HG03025 (cell line): Measurements from ENCODE around the gene LMAN2L.

ENCODE experiments used
- ATAC-seq: cut with Tn5 transposase; IDR thresholded peaks from one replicate; pipeline ENCODE4 v1.9.1; 2021; ENCODE audit warnings: mild to moderate bottlenecking, moderate library complexity; ENCODE audit not compliant: unreplicated experiment, low FRiP score

Gene LMAN2L

GRCh38 chr2:96716388-96716787 is 23.5 kb downstream of the LMAN2L start:
- no peak for ATAC-seq

DNA sequence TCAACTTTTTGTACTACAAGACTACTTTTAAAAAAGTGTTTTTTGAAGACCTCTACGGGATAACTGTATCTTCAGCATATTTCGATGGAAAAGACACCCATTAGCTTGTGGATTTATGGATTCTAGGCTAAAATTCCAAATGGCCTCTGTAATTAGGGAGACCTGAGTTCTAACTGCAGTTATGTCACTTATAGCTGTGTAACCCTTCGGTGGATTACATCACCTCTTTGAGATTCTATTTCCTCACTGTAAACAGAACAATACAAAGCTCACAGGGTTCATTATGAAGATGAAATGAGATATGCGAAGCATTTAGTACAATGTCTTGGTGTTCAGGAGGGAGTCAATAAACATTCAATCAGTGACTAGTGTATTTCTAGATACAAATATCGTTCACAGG is 24.2 kb downstream of the LMAN2L start:
- ATAC-seq, result no peak

DNA sequence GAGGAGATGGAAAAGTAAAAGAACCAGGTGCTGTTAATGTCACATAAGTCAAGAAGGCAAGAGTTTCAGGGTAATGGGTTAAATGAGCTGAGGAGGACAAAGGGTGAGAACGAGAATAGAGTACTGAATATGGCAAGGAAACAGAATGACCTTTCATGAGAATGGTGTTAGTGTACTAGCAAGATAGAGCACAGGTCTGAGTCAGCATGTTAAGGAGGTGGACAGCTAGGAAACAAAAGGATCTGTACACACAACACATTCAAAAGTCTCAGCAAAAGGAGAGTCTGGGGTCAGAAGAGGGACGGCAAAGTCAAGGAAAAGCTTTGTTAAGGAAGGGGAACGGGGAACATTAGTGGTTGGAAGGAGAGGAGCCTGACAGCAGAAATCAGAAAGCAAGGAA is 28.9 kb downstream of the LMAN2L start:
- no peak for ATAC-seq

GRCh38 chr2:96703021-96703751 is 36.7 kb downstream of the LMAN2L start:
- no peak for ATAC-seq

DNA sequence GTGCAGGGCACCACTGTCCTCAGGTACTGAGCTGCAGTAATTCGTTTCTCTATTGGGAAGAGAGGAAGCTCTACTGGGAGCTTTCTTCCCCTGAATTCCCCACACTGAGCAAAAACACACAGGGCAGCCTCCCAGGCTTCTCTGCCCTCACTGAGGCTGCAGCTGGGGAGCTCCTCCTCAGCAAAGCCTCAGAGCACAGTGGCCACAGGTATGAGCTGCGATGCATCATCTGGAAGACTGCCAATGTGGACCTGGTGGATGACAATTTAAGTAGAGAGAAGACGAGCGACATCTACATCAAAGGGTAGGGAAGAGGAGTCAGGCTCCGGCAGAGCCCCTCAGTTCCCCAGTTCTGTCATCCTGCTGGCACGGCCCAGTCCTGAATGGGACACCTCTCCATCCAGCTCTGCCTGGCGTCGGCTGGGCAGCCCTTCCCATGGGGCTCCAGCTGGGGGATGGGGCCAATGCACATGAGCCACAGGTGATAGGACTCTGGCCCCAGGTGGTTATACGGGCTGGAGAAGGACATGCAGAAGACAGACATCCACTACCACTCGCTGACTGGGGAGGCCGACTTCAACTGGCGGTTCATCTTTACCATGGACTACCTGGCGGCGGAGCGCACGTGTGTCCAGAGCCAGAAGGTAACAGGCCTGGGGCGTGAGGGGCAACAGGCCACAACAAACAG is 37.6 kb downstream of the LMAN2L start:
- no peak for ATAC-seq

DNA sequence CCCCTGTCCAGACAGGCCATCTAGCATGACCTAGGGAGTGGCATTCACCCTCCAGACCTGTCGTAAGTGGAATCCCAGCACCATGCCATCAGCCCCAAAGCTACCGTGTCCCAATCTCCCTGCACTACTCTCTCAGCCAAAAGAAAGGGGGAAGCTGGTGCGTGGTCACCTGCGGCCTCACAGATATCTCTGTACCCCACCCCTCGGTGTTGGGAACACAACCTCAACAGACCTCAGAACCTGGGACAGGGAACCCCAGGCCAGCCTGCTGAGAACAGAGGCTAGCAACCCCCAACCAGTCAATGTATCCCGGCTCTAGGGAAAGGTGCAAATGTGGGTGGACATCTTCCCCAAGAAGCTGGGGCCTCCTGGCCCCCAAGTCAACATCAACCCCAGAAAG is 38.2 kb downstream of the LMAN2L start:
- no peak for ATAC-seq

- ATAC-seq, result no peak
Observed at GRCh38 chr2:96700086-96700485, 39.8 kb downstream of the LMAN2L start.

- no peak for ATAC-seq
Observed at GRCh38 chr2:96699621-96700020, 40.2 kb downstream of the LMAN2L start.

DNA sequence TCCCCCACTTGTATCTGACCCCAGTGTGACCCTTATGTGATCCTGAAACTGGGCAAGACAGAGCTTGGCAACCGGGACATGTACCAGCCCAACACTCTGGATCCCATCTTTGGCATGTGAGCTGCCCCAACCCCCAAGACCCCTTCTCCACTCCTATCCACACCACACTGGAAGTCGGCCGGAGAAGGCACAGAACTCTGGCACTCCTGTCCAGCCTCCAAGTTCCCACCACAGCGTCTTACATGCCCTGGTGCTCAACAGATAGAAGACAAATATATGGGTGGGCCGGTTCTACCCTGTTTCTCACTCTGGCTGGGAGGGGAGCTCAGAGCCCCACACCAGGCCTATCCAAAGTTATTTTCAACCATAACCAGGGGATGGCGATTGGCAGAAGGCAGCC is 40.8 kb downstream of the LMAN2L start:
- no peak for ATAC-seq

GRCh38 chr2:96698221-96698861 is 41.5 kb downstream of the LMAN2L start:
- no peak for ATAC-seq

GRCh38 chr2:96697476-96697875 is 42.4 kb downstream of the LMAN2L start:
- no peak for ATAC-seq

GRCh38 chr2:96695602-96696001 is 44.3 kb downstream of the LMAN2L start:
- no peak for ATAC-seq

GRCh38 chr2:96694816-96695455 is 44.9 kb downstream of the LMAN2L start:
- no peak for ATAC-seq

DNA sequence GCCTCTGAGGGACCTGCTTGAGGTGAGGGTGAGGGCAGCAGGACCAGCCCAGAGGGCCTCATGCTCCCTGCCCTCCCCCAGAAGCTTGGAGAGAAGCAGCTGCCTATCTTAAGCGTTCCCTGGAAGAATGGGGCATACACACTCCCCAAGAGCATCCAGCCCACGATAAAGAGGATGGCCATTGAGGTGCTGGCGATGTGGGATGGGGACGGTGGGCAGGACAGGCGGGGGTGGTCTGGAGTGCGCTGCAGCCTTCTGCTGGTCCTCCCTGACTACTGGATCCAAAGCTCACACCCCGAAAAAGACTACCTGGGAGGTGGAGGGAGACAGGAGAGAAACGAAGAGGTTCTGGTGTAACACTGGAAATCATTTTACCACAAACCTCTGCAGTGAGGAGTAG is 45.6 kb downstream of the LMAN2L start:
- no peak for ATAC-seq

- no peak for ATAC-seq
Observed at GRCh38 chr2:96693286-96694200, 46.3 kb downstream of the LMAN2L start.

- no peak for ATAC-seq
Observed at GRCh38 chr2:96692094-96692971, 47.5 kb downstream of the LMAN2L start.

GRCh38 chr2:96691022-96691612 is 48.7 kb downstream of the LMAN2L start:
- ATAC-seq, result no peak

DNA sequence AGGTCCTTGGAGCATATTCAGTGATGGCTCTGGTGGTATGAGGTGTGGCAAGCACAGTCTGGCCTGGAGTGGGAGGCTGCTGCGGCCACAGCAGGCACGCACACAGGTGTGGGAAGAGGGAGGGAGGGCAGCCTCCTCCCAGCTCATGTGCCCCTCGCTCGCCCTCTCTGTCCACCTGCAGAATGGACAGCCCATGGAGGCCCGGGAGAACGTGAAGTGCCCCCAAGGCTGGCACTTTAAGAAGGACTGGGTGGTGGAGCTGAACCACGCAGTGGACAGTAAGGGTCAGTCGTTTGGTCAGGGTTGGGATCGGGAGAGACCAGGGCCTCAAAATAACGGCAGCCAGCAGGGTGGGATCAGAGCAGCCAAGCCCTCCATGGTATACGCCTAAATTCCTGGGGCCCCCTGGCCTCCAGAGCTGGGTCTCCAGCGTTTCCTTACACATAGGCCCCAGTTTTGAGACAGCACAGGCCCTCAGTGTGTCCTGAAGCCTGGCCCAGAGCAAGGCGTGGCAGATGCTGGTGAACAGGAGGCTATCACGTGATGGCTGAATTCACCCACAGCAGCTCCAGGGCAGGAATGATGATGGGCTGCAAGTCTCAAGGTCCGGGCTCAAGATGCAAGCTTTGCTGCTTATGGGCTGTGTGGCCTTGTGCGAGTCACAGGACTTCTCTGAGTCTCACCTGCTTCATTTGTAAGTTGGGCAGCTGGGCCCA is 49.4 kb downstream of the LMAN2L start:
- ATAC-seq, result no peak
